NB4 (cell line): ENCODE data around the gene PPRC1.

Experiments used
- MYC ChIP-seq: IDR thresholded peaks from 2 replicates; pipeline ENCODE4 v1.6.1; 2011; ENCODE audit warnings: low read depth, low read length
- POLR2A ChIP-seq: IDR thresholded peaks from 2 replicates; pipeline ENCODE4 v1.6.1; 2011; ENCODE audit warnings: mild to moderate bottlenecking; ENCODE audit not compliant: insufficient read length; ENCODE audit errors: extremely low read depth
- TF ChIP-seq, protein P1 (sequence below): IDR thresholded peaks from one replicate; pipeline ENCODE4 v1.5.1; 2012; ENCODE audit warnings: low read depth, low read length

DNA sequence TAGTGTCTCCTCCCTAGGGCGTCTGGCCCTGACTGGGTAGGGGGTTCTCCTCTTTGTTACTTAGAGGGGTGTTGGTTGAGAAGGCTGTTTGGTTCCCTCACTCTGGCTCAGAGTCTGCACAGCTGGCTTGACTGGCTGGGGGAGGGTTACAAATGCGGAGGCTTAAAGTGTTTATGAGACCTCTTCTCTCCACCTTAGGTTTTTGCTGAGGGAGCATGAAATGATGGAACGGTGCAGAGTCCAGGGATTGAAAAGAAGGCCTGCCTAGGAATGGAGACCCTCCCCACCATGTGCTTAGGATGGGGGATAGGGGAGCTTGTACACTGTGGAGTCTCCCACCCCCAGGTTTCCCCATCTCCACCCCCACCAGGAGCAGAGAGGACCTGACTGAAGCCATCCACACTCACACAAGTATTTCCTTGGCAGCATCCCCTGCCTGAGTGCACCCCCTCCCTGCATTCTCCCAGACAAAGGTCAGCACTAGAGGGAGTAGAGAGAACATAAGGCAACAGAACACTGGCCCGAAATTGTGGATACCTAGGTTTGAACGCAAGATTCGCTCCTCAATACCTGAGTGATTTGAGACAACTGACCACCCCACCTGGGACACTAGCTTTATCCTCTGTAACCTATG, 11.0 kb upstream of the PPRC1 start:
- TF ChIP-seq, protein P1, sequence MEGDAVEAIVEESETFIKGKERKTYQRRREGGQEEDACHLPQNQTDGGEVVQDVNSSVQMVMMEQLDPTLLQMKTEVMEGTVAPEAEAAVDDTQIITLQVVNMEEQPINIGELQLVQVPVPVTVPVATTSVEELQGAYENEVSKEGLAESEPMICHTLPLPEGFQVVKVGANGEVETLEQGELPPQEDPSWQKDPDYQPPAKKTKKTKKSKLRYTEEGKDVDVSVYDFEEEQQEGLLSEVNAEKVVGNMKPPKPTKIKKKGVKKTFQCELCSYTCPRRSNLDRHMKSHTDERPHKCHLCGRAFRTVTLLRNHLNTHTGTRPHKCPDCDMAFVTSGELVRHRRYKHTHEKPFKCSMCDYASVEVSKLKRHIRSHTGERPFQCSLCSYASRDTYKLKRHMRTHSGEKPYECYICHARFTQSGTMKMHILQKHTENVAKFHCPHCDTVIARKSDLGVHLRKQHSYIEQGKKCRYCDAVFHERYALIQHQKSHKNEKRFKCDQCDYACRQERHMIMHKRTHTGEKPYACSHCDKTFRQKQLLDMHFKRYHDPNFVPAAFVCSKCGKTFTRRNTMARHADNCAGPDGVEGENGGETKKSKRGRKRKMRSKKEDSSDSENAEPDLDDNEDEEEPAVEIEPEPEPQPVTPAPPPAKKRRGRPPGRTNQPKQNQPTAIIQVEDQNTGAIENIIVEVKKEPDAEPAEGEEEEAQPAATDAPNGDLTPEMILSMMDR: no peak
- no peak for TF ChIP-seq POLR2A
- TF ChIP-seq MYC: no peak
